ENCODE results near the gene CENPX. TPM values are rescaled to one million over a fixed set of nuclear protein-coding genes. Genes with fewer than 3 reads are reported as not detected.

Gene CENPX
- total RNA-seq, 1 experiment from 2014 or later: 247 TPM

- Histone ChIP-seq H3K4me3 (ENCODE audit: insufficient read depth, low read depth, low read length) (no peak overlapping the region), H3K36me3 (replicated peaks; ENCODE audit: control insufficient read depth, insufficient read depth, low read length) (peaks cover 24% of the 10 kb centered on the region), H3K27me3 (ENCODE audit: control insufficient read depth, insufficient read depth, low read length) (no peaks in the 10 kb centered on the region)
- no peak for DNase-seq
Measured at GRCh38 chr17:82058855-82059249, 36.2 kb upstream of the CENPX start.

GRCh38 chr17:82058230-82058854, 35.7 kb upstream of the CENPX start:
- H3K4me3 ChIP-seq (ENCODE audit: insufficient read depth, low read depth, low read length): no peak overlapping the region
- no peaks in the 10 kb centered on the region for H3K27me3 ChIP-seq (ENCODE audit: control insufficient read depth, insufficient read depth, low read length)
- no peak for DNase-seq
- H3K36me3 ChIP-seq (replicated peaks; ENCODE audit: control insufficient read depth, insufficient read depth, low read length): peaks cover 23% of the 10 kb centered on the region

- no peak for DNase-seq
- no peaks in the 10 kb centered on the region for H3K27me3 ChIP-seq (ENCODE audit: control insufficient read depth, insufficient read depth, low read length)
- H3K36me3 ChIP-seq (replicated peaks; ENCODE audit: control insufficient read depth, insufficient read depth, low read length): peaks cover 23% of the 10 kb centered on the region
- no peak overlapping the region for H3K4me3 ChIP-seq (ENCODE audit: insufficient read depth, low read depth, low read length)
Measured at GRCh38 chr17:82056729-82057621, 34.3 kb upstream of the CENPX start.

- no peak for DNase-seq
- H3K4me3 ChIP-seq (ENCODE audit: insufficient read depth, low read depth, low read length): no peak overlapping the region
- H3K36me3 ChIP-seq (replicated peaks; ENCODE audit: control insufficient read depth, insufficient read depth, low read length): peaks cover 21% of the 10 kb centered on the region
Measured at GRCh38 chr17:82055965-82056728, 33.5 kb upstream of the CENPX start.

GRCh38 chr17:82055023-82055964, 32.6 kb upstream of the CENPX start:
- no peaks in the 10 kb centered on the region for H3K27me3 ChIP-seq (ENCODE audit: control insufficient read depth, insufficient read depth, low read length)
- H3K4me3 ChIP-seq (ENCODE audit: insufficient read depth, low read depth, low read length): no peak overlapping the region
- peaks cover 19% of the 10 kb centered on the region for H3K36me3 ChIP-seq (replicated peaks; ENCODE audit: control insufficient read depth, insufficient read depth, low read length)
- DNase-seq: no peak

More at GRCh38 chr17:82055965-82056728, 33.5 kb upstream of the CENPX start:
- no peaks in the 10 kb centered on the region for H3K27me3 ChIP-seq (ENCODE audit: control insufficient read depth, insufficient read depth, low read length)

- peaks cover 17% of the 10 kb centered on the region for H3K36me3 ChIP-seq (replicated peaks; ENCODE audit: control insufficient read depth, insufficient read depth, low read length)
- no peak for DNase-seq
- H3K27me3 ChIP-seq (ENCODE audit: control insufficient read depth, insufficient read depth, low read length): no peaks in the 10 kb centered on the region
- H3K4me3 ChIP-seq (ENCODE audit: insufficient read depth, low read depth, low read length): no peak overlapping the region
Measured at GRCh38 chr17:82054351-82055022, 31.8 kb upstream of the CENPX start.

- Histone ChIP-seq H3K4me3 (ENCODE audit: insufficient read depth, low read depth, low read length) (no peak overlapping the region; the same call in 1 of the 2 replicates), H3K27me3 (ENCODE audit: control insufficient read depth, insufficient read depth, low read length) (no peaks in the 10 kb centered on the region), H3K36me3 (replicated peaks; ENCODE audit: control insufficient read depth, insufficient read depth, low read length) (peaks cover 19% of the 10 kb centered on the region)
- no peak for DNase-seq
Measured at GRCh38 chr17:82053556-82054263, 31.0 kb upstream of the CENPX start.

- Histone ChIP-seq H3K36me3 (replicated peaks; ENCODE audit: control insufficient read depth, insufficient read depth, low read length) (peaks cover 19% of the 10 kb centered on the region), H3K4me3 (ENCODE audit: insufficient read depth, low read depth, low read length) (no peak overlapping the region; the same call in 1 of the 2 replicates), H3K27me3 (ENCODE audit: control insufficient read depth, insufficient read depth, low read length) (no peaks in the 10 kb centered on the region)
- no peak for DNase-seq
Measured at GRCh38 chr17:82053130-82053529, 30.5 kb upstream of the CENPX start.

- Histone ChIP-seq H3K4me3 (ENCODE audit: insufficient read depth, low read depth, low read length) (peak overlapping the region; percentile 83), H3K27me3 (ENCODE audit: control insufficient read depth, insufficient read depth, low read length) (no peaks in the 10 kb centered on the region), H3K36me3 (replicated peaks; ENCODE audit: control insufficient read depth, insufficient read depth, low read length) (peaks cover 19% of the 10 kb centered on the region)
- no peak for DNase-seq
Measured at GRCh38 chr17:82052638-82053059, 30.0 kb upstream of the CENPX start.

GRCh38 chr17:82051776-82052637, 29.3 kb upstream of the CENPX start, which contains the start of the genes GPS1 and RFNG:
TSS of gene GPS1 (plus strand) at chr17:82051898. CDS start at chr17:82051932, 34 bp downstream.
TSS of gene RFNG (minus strand) at chr17:82051811. CDS start at chr17:82051766, 45 bp downstream.
- Histone ChIP-seq H3K36me3 (replicated peaks; ENCODE audit: control insufficient read depth, insufficient read depth, low read length) (peaks cover 17% of the 10 kb centered on the region), H3K27me3 (ENCODE audit: control insufficient read depth, insufficient read depth, low read length) (no peaks in the 10 kb centered on the region), H3K4me3 (ENCODE audit: insufficient read depth, low read depth, low read length) (peak within 1 kb of the TSS; percentile 83)
- peak; percentile 97 for DNase-seq

- peaks cover 15% of the 10 kb centered on the region for H3K36me3 ChIP-seq (replicated peaks; ENCODE audit: control insufficient read depth, insufficient read depth, low read length)
Measured at GRCh38 chr17:82050761-82051641, 28.3 kb upstream of the CENPX start.

More at GRCh38 chr17:82050761-82051641, 28.3 kb upstream of the CENPX start:
- H3K4me3 ChIP-seq (ENCODE audit: insufficient read depth, low read depth, low read length): peak overlapping the region; percentile 83
- peak; percentile 93 for DNase-seq
- H3K27me3 ChIP-seq (ENCODE audit: control insufficient read depth, insufficient read depth, low read length): no peaks in the 10 kb centered on the region
